Gastroesophageal sphincter (tissue), 3 donors: Measurements from ENCODE around the gene GMEB2.

Experiments
- CTCF ChIP-seq, 4 experiments: fragments of 200-600 bp in 2 of 4; fragments of 450-650 bp in 2 of 4; sonication (generic) in 1 of 4; IDR thresholded peaks; one replicate each; pipeline ENCODE4 v1.5.1; 2017 to 2019; ENCODE audit warnings: antibody characterized with exemption in 4 of 4, mild to moderate bottlenecking in 2 of 4, moderate library complexity in 2 of 4
- POLR2AphosphoS5 ChIP-seq: sonication (generic); formaldehyde crosslinking; IDR thresholded peaks from one replicate; pipeline ENCODE4 v1.6.1; 2017; ENCODE audit warnings: antibody characterized with exemption

- TF ChIP-seq CTCF (IDR thresholded peaks at IDR 0.05): no peak
- no peak for TF ChIP-seq POLR2AphosphoS5
Observed at GRCh38 chr20:63567136-63567385, 59.8 kb downstream of the GMEB2 start.
